GF-D8 (cell line): Measurements from ENCODE around the gene LEKR1.
"Not testable (repeated sequence)": the region's sequence is repeated elsewhere in the genome, so short reads cannot be mapped to it uniquely, and the experiment has no call there.

Experiments
- DNase-seq: peaks from one replicate; lab custom pipeline; 2025; lab: John Stamatoyannopoulos, UW

Gene LEKR1

GRCh38 chr3:156826144-156826895 lies at the start of gene LEKR1:
Gene LEKR1, plus strand, starts transcription at chr3:156826353. Its CDS starts 2,977 bp downstream, at chr3:156829330.
- DNase-seq = peak; percentile 59

- DNase-seq = no peak
Measured at GRCh38 chr3:156776871-156777270, 49.3 kb upstream of the LEKR1 start.

- no peak for DNase-seq
Measured at GRCh38 chr3:156781310-156782230, 44.6 kb upstream of the LEKR1 start.

GRCh38 chr3:156782319-156782718 lies 43.8 kb upstream of the LEKR1 start:
- DNase-seq = no peak

GRCh38 chr3:156782921-156783320 lies 43.2 kb upstream of the LEKR1 start:
- DNase-seq = no peak

- no peak for DNase-seq
Measured at GRCh38 chr3:156787001-156787400, 39.2 kb upstream of the LEKR1 start.

GRCh38 chr3:156787926-156788663 lies 38.1 kb upstream of the LEKR1 start:
- DNase-seq = no peak

- DNase-seq = no peak
Measured at GRCh38 chr3:156788846-156789245, 37.3 kb upstream of the LEKR1 start.

- no peak for DNase-seq
Measured at GRCh38 chr3:156790156-156790555, 36.0 kb upstream of the LEKR1 start.

- no peak for DNase-seq
Measured at GRCh38 chr3:156792114-156792513, 34.0 kb upstream of the LEKR1 start.

GRCh38 chr3:156792536-156792935 lies 33.6 kb upstream of the LEKR1 start:
- DNase-seq = no peak

GRCh38 chr3:156792945-156793344 lies 33.2 kb upstream of the LEKR1 start:
- DNase-seq = no peak

- DNase-seq = no peak
Measured at GRCh38 chr3:156793400-156793799, 32.8 kb upstream of the LEKR1 start.

GRCh38 chr3:156793851-156794250 lies 32.3 kb upstream of the LEKR1 start:
- no peak for DNase-seq

GRCh38 chr3:156795890-156796481 lies 30.2 kb upstream of the LEKR1 start:
- no peak for DNase-seq

GRCh38 chr3:156797368-156797767 lies 28.8 kb upstream of the LEKR1 start:
- no peak for DNase-seq

GRCh38 chr3:156800287-156800686 lies 25.9 kb upstream of the LEKR1 start:
- not testable (repeated sequence) for DNase-seq

- no peak for DNase-seq
Measured at GRCh38 chr3:156801746-156802145, 24.4 kb upstream of the LEKR1 start.

GRCh38 chr3:156802821-156803606 lies 23.1 kb upstream of the LEKR1 start:
- DNase-seq = no peak

- peak; percentile 4 for DNase-seq
Measured at GRCh38 chr3:156803952-156804741, 22.0 kb upstream of the LEKR1 start.
